ENCODE measurements around the gene IQGAP2. TPM values are rescaled to one million over a fixed set of nuclear protein-coding genes. Genes with fewer than 3 reads are reported as not detected.
A peak's percentile ranks its signal among the peaks of the same experiment; 100 is the strongest.
"Not testable (repeated sequence)": the region's sequence is repeated elsewhere in the genome, so short reads cannot be mapped to it uniquely, and the experiment has no call there.

IQGAP2 gene
- total and polyA plus RNA-seq, 9 donors: 5.4 to 18.9 (median 9.5) TPM

DNA sequence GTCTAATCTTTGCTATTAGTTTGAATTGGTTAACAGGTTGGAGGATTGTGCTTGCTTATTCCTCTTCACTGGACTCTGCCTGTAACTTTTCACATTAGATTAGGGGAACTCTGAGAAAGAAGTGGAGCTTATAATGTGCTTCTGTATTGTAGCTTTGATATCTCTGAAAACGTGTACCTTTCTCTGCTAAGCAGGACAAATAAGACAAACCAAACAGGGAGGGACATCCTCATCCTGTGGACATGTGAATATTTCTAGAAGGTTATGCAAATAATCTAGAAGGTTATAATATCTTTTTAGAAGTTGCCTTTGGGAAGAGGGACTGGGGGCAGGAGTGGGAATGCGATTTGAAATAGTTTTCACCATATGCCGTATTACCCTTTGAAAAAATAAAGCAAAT, 11.7 kb downstream of the IQGAP2 start:
- Histone ChIP-seq H3K4me3 (ENCODE audit: low read length) (no peak overlapping the region), H3K36me3 (ENCODE audit: control insufficient read depth, insufficient read depth, low read length) (no peaks in the 10 kb centered on the region), H3K9me3 (replicated peaks; ENCODE audit: control insufficient read depth, low read depth, low read length) (no peaks in the 10 kb centered on the region), H3K27me3 (ENCODE audit: control insufficient read depth, insufficient read depth, low read length) (no peaks in the 10 kb centered on the region), H3K27ac (ENCODE audit: low read length) (no peak overlapping the region), H3K4me1 (ENCODE audit: control insufficient read depth, insufficient read depth, low read length) (no peaks in the 10 kb centered on the region)
- 89% methylated on average over 2 of the region's 3 CpGs for WGBS (ENCODE audit: insufficient coverage)
- DNase-seq: no peak

- no peaks in the 10 kb centered on the region for H3K36me3 ChIP-seq (ENCODE audit: control insufficient read depth, insufficient read depth, low read length)
- 71% methylated on average over 1 of the region's 2 CpGs for WGBS (ENCODE audit: insufficient coverage)
Measured at GRCh38 chr5:76415855-76416254, 12.8 kb downstream of the IQGAP2 start.

GRCh38 chr5:76419597-76420298, 16.7 kb downstream of the IQGAP2 start:
- Histone ChIP-seq H3K27ac (ENCODE audit: low read length) (no peak overlapping the region), H3K4me1 (ENCODE audit: control insufficient read depth, insufficient read depth, low read length) (peaks cover 3% of the 10 kb centered on the region), H3K36me3 (ENCODE audit: control insufficient read depth, insufficient read depth, low read length) (no peaks in the 10 kb centered on the region), H3K4me3 (ENCODE audit: low read length) (no peak overlapping the region), H3K9me3 (replicated peaks; ENCODE audit: control insufficient read depth, low read depth, low read length) (no peaks in the 10 kb centered on the region), H3K27me3 (ENCODE audit: control insufficient read depth, insufficient read depth, low read length) (no peaks in the 10 kb centered on the region)
- DNase-seq: no peak
- no CpG with 5 or more reads among the region's 1 CpG for WGBS (ENCODE audit: insufficient coverage)

More at GRCh38 chr5:76415855-76416254, 12.8 kb downstream of the IQGAP2 start:
- no peaks in the 10 kb centered on the region for H3K4me1 ChIP-seq (ENCODE audit: control insufficient read depth, insufficient read depth, low read length)
- H3K9me3 ChIP-seq (replicated peaks; ENCODE audit: control insufficient read depth, low read depth, low read length): no peaks in the 10 kb centered on the region
- no peak overlapping the region for H3K4me3 ChIP-seq (ENCODE audit: low read length)
- H3K27ac ChIP-seq (ENCODE audit: low read length): no peak overlapping the region
- H3K27me3 ChIP-seq (ENCODE audit: control insufficient read depth, insufficient read depth, low read length): no peaks in the 10 kb centered on the region
- DNase-seq: no peak

- no peak overlapping the region for H3K27ac ChIP-seq (ENCODE audit: low read length)
- WGBS (ENCODE audit: insufficient coverage): 15% methylated on average over 2 of the region's 4 CpGs
- H3K4me3 ChIP-seq (ENCODE audit: low read length): no peak overlapping the region
- H3K36me3 ChIP-seq (ENCODE audit: control insufficient read depth, insufficient read depth, low read length): no peaks in the 10 kb centered on the region
- peaks cover 18% of the 10 kb centered on the region for H3K4me1 ChIP-seq (ENCODE audit: control insufficient read depth, insufficient read depth, low read length)
- no peaks in the 10 kb centered on the region for H3K9me3 ChIP-seq (replicated peaks; ENCODE audit: control insufficient read depth, low read depth, low read length)
- peak; percentile 63 for DNase-seq
- H3K27me3 ChIP-seq (ENCODE audit: control insufficient read depth, insufficient read depth, low read length): no peaks in the 10 kb centered on the region
Measured at GRCh38 chr5:76422227-76422626, 19.1 kb downstream of the IQGAP2 start.

GRCh38 chr5:76422742-76423141, 19.7 kb downstream of the IQGAP2 start:
- no peak overlapping the region for H3K27ac ChIP-seq (ENCODE audit: low read length)
- no peaks in the 10 kb centered on the region for H3K9me3 ChIP-seq (replicated peaks; ENCODE audit: control insufficient read depth, low read depth, low read length)
- no peaks in the 10 kb centered on the region for H3K36me3 ChIP-seq (ENCODE audit: control insufficient read depth, insufficient read depth, low read length)
- no CpG with 5 or more reads among the region's 3 CpGs for WGBS (ENCODE audit: insufficient coverage)
- no peak overlapping the region for H3K4me3 ChIP-seq (ENCODE audit: low read length)
- no peak for DNase-seq
- peaks cover 21% of the 10 kb centered on the region for H3K4me1 ChIP-seq (ENCODE audit: control insufficient read depth, insufficient read depth, low read length)
- H3K27me3 ChIP-seq (ENCODE audit: control insufficient read depth, insufficient read depth, low read length): no peaks in the 10 kb centered on the region

DNA sequence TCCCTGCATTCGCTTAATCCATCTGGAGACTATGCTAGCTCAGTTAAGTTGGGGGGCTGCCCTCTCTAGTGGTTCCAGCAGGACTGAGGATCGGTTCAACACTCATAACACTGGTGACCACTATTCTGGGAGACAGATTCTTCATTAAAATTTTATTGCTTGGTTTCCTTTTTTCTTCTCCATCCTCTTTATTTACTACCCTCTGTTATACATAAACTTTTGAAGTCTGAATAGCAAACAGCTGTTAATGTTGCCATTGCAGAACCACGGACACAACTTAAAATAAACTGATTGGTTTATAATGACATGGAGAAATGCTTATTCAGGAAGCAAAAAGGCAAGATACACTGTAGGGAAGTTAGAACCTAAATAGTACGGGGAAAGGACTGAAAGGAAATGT, 22.1 kb downstream of the IQGAP2 start:
- no peak overlapping the region for H3K27ac ChIP-seq (ENCODE audit: low read length)
- peaks cover 21% of the 10 kb centered on the region for H3K4me1 ChIP-seq (ENCODE audit: control insufficient read depth, insufficient read depth, low read length)
- no CpG with 5 or more reads among the region's 4 CpGs for WGBS (ENCODE audit: insufficient coverage)
- DNase-seq: no peak
- no peak overlapping the region for H3K4me3 ChIP-seq (ENCODE audit: low read length)
- no peaks in the 10 kb centered on the region for H3K27me3 ChIP-seq (ENCODE audit: control insufficient read depth, insufficient read depth, low read length)
- H3K9me3 ChIP-seq (replicated peaks; ENCODE audit: control insufficient read depth, low read depth, low read length): no peaks in the 10 kb centered on the region
- H3K36me3 ChIP-seq (ENCODE audit: control insufficient read depth, insufficient read depth, low read length): no peaks in the 10 kb centered on the region

DNA sequence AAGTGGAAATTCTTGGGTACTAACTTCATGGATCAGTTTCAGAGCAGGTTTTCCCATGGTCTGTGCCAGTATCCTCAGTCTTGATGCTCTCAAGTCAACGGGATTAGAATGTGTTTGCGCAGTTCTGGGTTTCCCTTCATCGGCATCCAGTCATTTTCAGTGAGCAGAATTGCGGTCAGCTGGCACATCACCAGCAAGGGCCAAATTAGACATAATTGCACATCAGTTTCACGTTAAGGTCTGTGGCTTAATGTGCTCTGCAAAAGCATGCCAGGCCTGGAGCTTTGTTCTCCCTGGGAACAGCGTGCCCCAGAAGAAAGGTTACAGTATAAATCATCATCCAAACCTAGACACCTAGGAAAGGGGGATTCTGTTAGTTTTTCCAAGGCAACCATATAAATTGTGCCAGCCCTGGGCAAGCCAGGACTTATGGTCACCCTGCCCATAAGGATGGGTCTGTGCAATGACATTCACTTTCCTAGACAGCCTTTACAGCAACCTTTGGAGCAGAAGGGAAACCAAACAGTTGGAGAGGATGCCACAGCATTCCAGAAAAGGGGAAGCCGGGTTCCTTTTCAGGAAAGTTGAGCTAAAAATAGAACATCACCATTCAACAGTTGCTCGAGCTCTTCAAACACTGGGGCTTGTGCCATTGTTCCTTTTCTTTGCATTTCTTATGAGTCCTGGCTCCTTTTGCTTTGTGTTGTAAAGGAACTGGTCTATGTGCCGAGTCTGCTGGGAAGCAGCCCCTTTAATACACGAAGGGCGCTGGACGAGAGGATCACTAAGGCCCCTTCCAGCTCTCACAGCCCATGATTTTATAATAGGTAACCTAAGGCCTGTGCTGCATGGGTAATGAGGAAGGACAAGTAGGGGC, 23.1 kb downstream of the IQGAP2 start:
- 45% methylated on average over 4 of the region's 12 CpGs for WGBS (ENCODE audit: insufficient coverage)
- peak; percentile 78 for DNase-seq
- Histone ChIP-seq H3K9me3 (replicated peaks; ENCODE audit: control insufficient read depth, low read depth, low read length) (no peaks in the 10 kb centered on the region), H3K4me1 (ENCODE audit: control insufficient read depth, insufficient read depth, low read length) (peaks cover 21% of the 10 kb centered on the region), H3K36me3 (ENCODE audit: control insufficient read depth, insufficient read depth, low read length) (no peaks in the 10 kb centered on the region), H3K4me3 (ENCODE audit: low read length) (no peak overlapping the region), H3K27ac (ENCODE audit: low read length) (peak overlapping the region; percentile 51), H3K27me3 (ENCODE audit: control insufficient read depth, insufficient read depth, low read length) (no peaks in the 10 kb centered on the region)

DNA sequence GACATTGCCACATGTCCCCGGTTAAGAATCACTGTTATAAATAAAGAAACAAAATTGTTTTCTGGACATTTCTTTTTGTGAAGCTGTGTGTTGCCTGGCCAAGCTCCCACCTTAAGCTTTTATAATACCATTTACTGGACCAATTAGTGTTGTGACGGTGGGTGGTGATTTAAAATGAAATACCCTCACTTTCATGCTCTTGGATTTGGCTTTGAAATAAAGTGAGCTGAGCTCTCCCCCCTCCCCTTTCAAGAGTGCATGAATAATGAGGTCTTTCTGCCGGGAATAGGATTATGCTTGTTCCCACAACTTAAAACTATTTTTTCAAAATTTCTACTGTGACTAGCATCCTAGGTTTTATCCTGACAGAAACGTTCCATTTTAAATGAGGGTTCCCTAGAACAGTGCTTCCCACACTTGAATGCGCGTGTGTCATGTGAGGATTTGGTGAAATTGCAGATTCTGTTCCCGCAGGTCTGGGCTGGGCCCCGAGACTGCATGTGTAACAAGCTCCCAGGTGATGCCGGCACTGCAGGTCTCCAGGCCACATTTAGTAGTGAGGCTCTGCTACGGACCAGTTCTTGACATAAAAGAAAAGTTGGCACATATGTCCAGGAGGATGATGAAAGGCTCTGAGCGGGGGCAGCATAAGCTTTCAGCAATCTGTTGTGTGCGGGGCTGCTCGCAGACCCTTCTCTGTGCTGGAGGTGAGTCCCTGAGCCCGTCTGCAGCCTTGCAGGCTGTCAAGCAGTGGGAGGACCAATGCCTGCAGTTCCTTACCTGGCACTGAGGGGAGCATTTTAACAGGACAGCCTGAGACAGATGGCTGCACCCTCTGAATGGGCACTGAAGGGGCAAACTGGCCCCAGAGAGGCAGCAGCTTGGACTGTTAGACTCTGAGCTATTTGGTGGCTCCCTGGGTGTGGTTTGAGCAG, 24.4 kb downstream of the IQGAP2 start:
- no peak for DNase-seq
- Histone ChIP-seq H3K27ac (ENCODE audit: low read length) (no peak overlapping the region), H3K36me3 (ENCODE audit: control insufficient read depth, insufficient read depth, low read length) (no peaks in the 10 kb centered on the region), H3K9me3 (replicated peaks; ENCODE audit: control insufficient read depth, low read depth, low read length) (no peaks in the 10 kb centered on the region), H3K27me3 (ENCODE audit: control insufficient read depth, insufficient read depth, low read length) (no peaks in the 10 kb centered on the region), H3K4me3 (ENCODE audit: low read length) (no peak overlapping the region), H3K4me1 (ENCODE audit: control insufficient read depth, insufficient read depth, low read length) (peaks cover 20% of the 10 kb centered on the region)
- 52% methylated on average over 11 of the region's 14 CpGs for WGBS (ENCODE audit: insufficient coverage)

DNA sequence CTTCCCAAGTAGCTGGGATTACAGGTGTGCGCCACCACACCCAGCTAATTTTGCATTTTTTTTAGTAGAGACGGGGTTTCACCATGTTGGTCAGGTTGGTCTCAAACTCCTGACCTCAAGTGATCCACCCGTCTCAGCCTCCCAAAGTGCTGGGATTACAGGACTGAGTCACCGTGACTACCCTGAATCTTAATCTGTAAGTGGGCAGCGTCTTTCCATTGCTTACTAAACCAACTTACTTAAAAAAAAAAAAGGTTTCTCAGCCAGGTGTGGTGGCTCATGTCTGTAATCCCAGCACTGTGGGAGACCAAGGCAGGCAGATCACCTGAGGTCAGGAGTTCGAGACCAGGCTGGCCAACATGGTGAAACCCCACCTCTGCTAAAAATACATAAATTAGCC, 25.5 kb downstream of the IQGAP2 start:
- DNase-seq; H3K27ac ChIP-seq (ENCODE audit: low read length); H3K27me3 ChIP-seq (ENCODE audit: control insufficient read depth, insufficient read depth, low read length); H3K36me3 ChIP-seq (ENCODE audit: control insufficient read depth, insufficient read depth, low read length); H3K4me3 ChIP-seq (ENCODE audit: low read length); H3K9me3 ChIP-seq (replicated peaks; ENCODE audit: control insufficient read depth, low read depth, low read length): not testable (repeated sequence)
- WGBS (ENCODE audit: insufficient coverage): 100% methylated on average over 4 of the region's 6 CpGs
- peaks cover 20% of the 10 kb centered on the region for H3K4me1 ChIP-seq (ENCODE audit: control insufficient read depth, insufficient read depth, low read length)

DNA sequence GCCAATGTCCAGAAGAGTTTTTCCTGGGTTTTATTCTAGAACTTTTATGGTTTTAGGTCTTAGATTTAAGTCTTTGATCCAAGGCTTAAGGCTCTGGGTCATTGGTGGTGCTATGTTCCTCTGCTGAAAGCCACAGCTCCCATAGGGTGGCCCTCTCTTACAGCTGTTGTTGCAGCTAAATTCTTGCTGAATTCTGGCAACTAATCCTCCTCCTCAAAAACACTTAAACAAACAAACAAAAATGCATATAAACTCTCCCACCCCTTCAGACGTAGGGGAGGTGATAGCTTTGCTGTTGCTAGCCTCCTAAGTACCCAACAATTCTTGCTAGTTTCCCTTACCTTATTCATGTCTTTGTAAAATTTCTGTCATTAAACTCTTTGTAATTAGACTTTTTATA, 30.2 kb downstream of the IQGAP2 start:
- no CpG with 5 or more reads among the region's 1 CpG for WGBS (ENCODE audit: insufficient coverage)
- Histone ChIP-seq H3K27me3 (ENCODE audit: control insufficient read depth, insufficient read depth, low read length) (no peaks in the 10 kb centered on the region), H3K9me3 (replicated peaks; ENCODE audit: control insufficient read depth, low read depth, low read length) (no peaks in the 10 kb centered on the region), H3K4me3 (ENCODE audit: low read length) (no peak overlapping the region), H3K27ac (ENCODE audit: low read length) (no peak overlapping the region), H3K36me3 (ENCODE audit: control insufficient read depth, insufficient read depth, low read length) (no peaks in the 10 kb centered on the region), H3K4me1 (ENCODE audit: control insufficient read depth, insufficient read depth, low read length) (no peaks in the 10 kb centered on the region)
- no peak for DNase-seq
